T-helper 1 cell treated with Interleukin-12 subunit alpha and Interleukin-12 subunit beta and Interleukin-4 antibody, amounts not matched to agents 30 ng/mL and 1 ng/mL, for 36 hours (primary cell): ENCODE measurements around the gene VIT. TPM values are rescaled to one million over a fixed set of nuclear protein-coding genes. Genes with fewer than 3 reads are reported as not detected.

Experiments
- intact Hi-C: fragments of 100-400 bp; cut with micrococcal nuclease; formaldehyde crosslinking; loops from one replicate; pipeline ENCODE4 v1.15.1; 2024
- total RNA-seq: library from RNA; stranded (reverse); gene quantifications from 2 replicates; pipeline ENCODE4 v1.2.3, GENCODE V29; 2022

Gene VIT
- total RNA-seq, 1 donor from 2014 or later, result not detected

GRCh38 chr2:36762764-36763490 is 66.4 kb downstream of the VIT start:
- intact Hi-C loops, result no loop called here

GRCh38 chr2:36769106-36769505 is 72.6 kb downstream of the VIT start:
- intact Hi-C loops, result no loop called here

GRCh38 chr2:36770542-36771287 is 74.2 kb downstream of the VIT start:
- intact Hi-C loops, result no loop called here

- intact Hi-C loops, result no loop called here
These were observed 75.2 kb downstream of the VIT start for GRCh38 chr2:36771671-36772070.

- intact Hi-C loops, result no loop called here
These were observed 77.4 kb downstream of the VIT start for GRCh38 chr2:36773947-36774346.

- intact Hi-C loops, result no loop called here
These were observed 78.8 kb downstream of the VIT start for GRCh38 chr2:36775261-36775660.

GRCh38 chr2:36775806-36776205 is 79.3 kb downstream of the VIT start:
- intact Hi-C loops, result no loop called here

GRCh38 chr2:36777272-36777671 is 80.8 kb downstream of the VIT start:
- intact Hi-C loops, result no loop called here

- intact Hi-C loops, result no loop called here
These were observed 81.3 kb downstream of the VIT start for GRCh38 chr2:36777788-36778187.

GRCh38 chr2:36779462-36779861 is 83.0 kb downstream of the VIT start:
- intact Hi-C loops, result no loop called here

- intact Hi-C loops, result loop anchor here (1.0 to 10.0 kb wide), 5 partner anchors 137 to 806 kb away; partner anchors contain the start of genes EIF2AK2, GPATCH11 and HEATR5B
These were observed 83.8 kb downstream of the VIT start for GRCh38 chr2:36780231-36780839.

- intact Hi-C loops, result loop anchor here (2.0 to 10.0 kb wide), 4 partner anchors 135 to 807 kb away; partner anchors contain the start of genes EIF2AK2, GPATCH11 and HEATR5B
These were observed 85.6 kb downstream of the VIT start for GRCh38 chr2:36781907-36782720.

GRCh38 chr2:36783246-36783645 is 86.7 kb downstream of the VIT start:
- intact Hi-C loops, result loop anchor here (5.0 to 10.0 kb wide), 3 partner anchors 134 to 808 kb away; partner anchors contain the start of gene EIF2AK2

- intact Hi-C loops, result loop anchor here (1.0 to 10.0 kb wide), 4 partner anchors 188 to 1092 kb away; partner anchors contain the start of gene FEZ2
These were observed 88.8 kb downstream of the VIT start for GRCh38 chr2:36785179-36785795.

- intact Hi-C loops, result loop anchor here (5.0 to 10.0 kb wide), 2 partner anchors 192 to 814 kb away; partner anchors contain the start of gene FEZ2
These were observed 92.8 kb downstream of the VIT start for GRCh38 chr2:36789181-36789804.

GRCh38 chr2:36792951-36793350 is 96.4 kb downstream of the VIT start:
- intact Hi-C loops, result no loop called here

- intact Hi-C loops, result no loop called here
These were observed 101.0 kb downstream of the VIT start for GRCh38 chr2:36797324-36798070.

GRCh38 chr2:36798724-36799123 is 102.2 kb downstream of the VIT start:
- intact Hi-C loops, result no loop called here

- intact Hi-C loops, result no loop called here
These were observed 103.9 kb downstream of the VIT start for GRCh38 chr2:36800381-36800780.
